KMS-11 (cell line): ENCODE data around the gene ABHD1.

ENCODE experiments used
- H2AFZ ChIP-seq: fragments of 200-600 bp; sonication (generic); 2 replicates; pipeline ENCODE4 v1.6.1; 2016; ENCODE audit warnings: antibody characterized with exemption, mixed run types, low read depth
- H3K27ac ChIP-seq: fragments of 200-600 bp; sonication (generic); 2 replicates; pipeline ENCODE4 v1.6.1; 2016; ENCODE audit warnings: mild to moderate bottlenecking, mixed run types
- H3K27me3 ChIP-seq: fragments of 200-600 bp; sonication (generic); 2 replicates; pipeline ENCODE4 v1.6.1; 2017; ENCODE audit warnings: mild to moderate bottlenecking, low read depth, mixed run types, moderate library complexity; ENCODE audit not compliant: insufficient read depth
- H3K36me3 ChIP-seq: fragments of 200-600 bp; sonication (generic); 2 replicates; pipeline ENCODE4 v1.6.1; 2017; ENCODE audit warnings: mild to moderate bottlenecking, mixed run types; ENCODE audit not compliant: insufficient read depth
- H3K4me1 ChIP-seq: fragments of 200-600 bp; sonication (generic); 2 replicates; pipeline ENCODE4 v1.6.1; 2016; ENCODE audit warnings: mild to moderate bottlenecking, low read depth, mixed run types; ENCODE audit not compliant: poor library complexity, severe bottlenecking
- H3K4me2 ChIP-seq: fragments of 200-600 bp; sonication (generic); 2 replicates; pipeline ENCODE4 v1.7.0; 2016; ENCODE audit warnings: mild to moderate bottlenecking, mixed run types
- H3K4me3 ChIP-seq: fragments of 200-600 bp; sonication (generic); IDR thresholded peaks from 2 replicates; pipeline ENCODE4 v1.6.1; 2017; ENCODE audit warnings: low read depth, low read length, mixed read lengths; ENCODE audit not compliant: insufficient read depth
- H3K79me2 ChIP-seq: fragments of 200-600 bp; sonication (generic); 2 replicates; pipeline ENCODE4 v1.6.1; 2016; ENCODE audit warnings: low read depth, mixed run types; ENCODE audit not compliant: insufficient read depth
- H3K9ac ChIP-seq: fragments of 200-600 bp; sonication (generic); 2 replicates; pipeline ENCODE4 v1.6.1; 2016; ENCODE audit warnings: mild to moderate bottlenecking, mixed run types
- H4K20me1 ChIP-seq: fragments of 200-600 bp; sonication (generic); 2 replicates; pipeline ENCODE4 v1.6.1; 2016; ENCODE audit warnings: mild to moderate bottlenecking, mixed run types; ENCODE audit not compliant: insufficient read depth
- TF ChIP-seq, protein P1 (sequence below): fragments of 200-600 bp; sonication (generic); conservative IDR thresholded peaks from 2 replicates; pipeline ENCODE4 v1.6.1; 2017; ENCODE audit warnings: low read depth, mild to moderate bottlenecking, antibody characterized with exemption, low read length, moderate library complexity, mixed read lengths

ABHD1 gene

GRCh38 chr2:27152102-27152795, 28.6 kb downstream of the ABHD1 start:
- Histone ChIP-seq H3K79me2 (no peaks in the 10 kb centered on the region), H4K20me1 (no peaks in the 10 kb centered on the region), H3K27ac (no peak overlapping the region), H3K36me3 (no peaks in the 10 kb centered on the region), H3K4me1 (no peaks in the 10 kb centered on the region), H3K9ac (no peak overlapping the region), H3K27me3 (no peaks in the 10 kb centered on the region), H2AFZ (no peak overlapping the region), H3K4me2 (no peak overlapping the region), H3K4me3 (no peak overlapping the region)
- TF ChIP-seq, protein P1, sequence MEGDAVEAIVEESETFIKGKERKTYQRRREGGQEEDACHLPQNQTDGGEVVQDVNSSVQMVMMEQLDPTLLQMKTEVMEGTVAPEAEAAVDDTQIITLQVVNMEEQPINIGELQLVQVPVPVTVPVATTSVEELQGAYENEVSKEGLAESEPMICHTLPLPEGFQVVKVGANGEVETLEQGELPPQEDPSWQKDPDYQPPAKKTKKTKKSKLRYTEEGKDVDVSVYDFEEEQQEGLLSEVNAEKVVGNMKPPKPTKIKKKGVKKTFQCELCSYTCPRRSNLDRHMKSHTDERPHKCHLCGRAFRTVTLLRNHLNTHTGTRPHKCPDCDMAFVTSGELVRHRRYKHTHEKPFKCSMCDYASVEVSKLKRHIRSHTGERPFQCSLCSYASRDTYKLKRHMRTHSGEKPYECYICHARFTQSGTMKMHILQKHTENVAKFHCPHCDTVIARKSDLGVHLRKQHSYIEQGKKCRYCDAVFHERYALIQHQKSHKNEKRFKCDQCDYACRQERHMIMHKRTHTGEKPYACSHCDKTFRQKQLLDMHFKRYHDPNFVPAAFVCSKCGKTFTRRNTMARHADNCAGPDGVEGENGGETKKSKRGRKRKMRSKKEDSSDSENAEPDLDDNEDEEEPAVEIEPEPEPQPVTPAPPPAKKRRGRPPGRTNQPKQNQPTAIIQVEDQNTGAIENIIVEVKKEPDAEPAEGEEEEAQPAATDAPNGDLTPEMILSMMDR, result no peak

GRCh38 chr2:27152796-27153464, 29.3 kb downstream of the ABHD1 start:
- H3K4me2 ChIP-seq, result no peak overlapping the region
- H3K4me3 ChIP-seq, result no peak overlapping the region
- no peaks in the 10 kb centered on the region for H3K79me2 ChIP-seq
- H3K27me3 ChIP-seq, result no peaks in the 10 kb centered on the region
- TF ChIP-seq, protein P1, result no peak
- no peaks in the 10 kb centered on the region for H3K36me3 ChIP-seq
- no peaks in the 10 kb centered on the region for H4K20me1 ChIP-seq
- H3K9ac ChIP-seq, result no peak overlapping the region
- no peak overlapping the region for H3K27ac ChIP-seq
- no peak overlapping the region for H2AFZ ChIP-seq
- H3K4me1 ChIP-seq, result no peaks in the 10 kb centered on the region

DNA sequence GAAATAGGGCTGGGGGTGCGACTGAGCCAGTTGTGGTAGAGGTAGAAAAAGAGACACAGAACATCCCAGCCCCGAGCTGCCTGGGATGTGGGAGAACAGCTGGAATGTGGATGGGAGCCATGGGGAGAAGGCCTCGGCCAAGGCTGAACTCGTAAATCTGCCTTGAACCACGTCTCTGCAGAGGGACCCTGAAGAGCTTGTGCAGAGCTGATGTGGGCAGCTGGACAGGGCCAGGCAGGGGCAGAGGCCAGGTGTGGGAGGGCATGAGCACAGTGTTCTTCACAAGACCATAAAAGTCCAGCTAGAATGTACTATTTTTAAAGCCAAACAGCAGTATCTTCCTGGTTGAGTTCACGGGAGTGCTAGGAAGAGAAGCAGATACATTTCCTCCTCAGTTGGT, 30.9 kb downstream of the ABHD1 start:
- no peak overlapping the region for H3K4me2 ChIP-seq
- H2AFZ ChIP-seq, result no peak overlapping the region
- no peaks in the 10 kb centered on the region for H3K4me1 ChIP-seq
- H3K79me2 ChIP-seq, result no peaks in the 10 kb centered on the region
- no peaks in the 10 kb centered on the region for H3K36me3 ChIP-seq
- no peaks in the 10 kb centered on the region for H3K27me3 ChIP-seq
- H3K27ac ChIP-seq, result no peak overlapping the region
- TF ChIP-seq, protein P1, result no peak
- no peak overlapping the region for H3K9ac ChIP-seq
- H3K4me3 ChIP-seq, result no peak overlapping the region
- H4K20me1 ChIP-seq, result no peaks in the 10 kb centered on the region

GRCh38 chr2:27155069-27155520, 31.5 kb downstream of the ABHD1 start:
- Histone ChIP-seq H3K27me3 (no peaks in the 10 kb centered on the region), H4K20me1 (no peaks in the 10 kb centered on the region), H2AFZ (no peak overlapping the region), H3K27ac (no peak overlapping the region), H3K36me3 (no peaks in the 10 kb centered on the region), H3K4me2 (no peak overlapping the region), H3K9ac (no peak overlapping the region), H3K4me3 (no peak overlapping the region), H3K79me2 (no peaks in the 10 kb centered on the region), H3K4me1 (no peaks in the 10 kb centered on the region)
- TF ChIP-seq, protein P1, result no peak
